Body of pancreas (tissue), 4 donors: ENCODE results near the gene RASIP1.
"Not testable (repeated sequence)": the region's sequence is repeated elsewhere in the genome, so short reads cannot be mapped to it uniquely, and the experiment has no call there.

Experiments used
- CTCF ChIP-seq, 7 experiments: fragments of 450-650 bp in 4 of 7; fragments of 200-600 bp in 3 of 7; sonication (generic) in 3 of 7; IDR thresholded peaks; one replicate each; pipeline ENCODE4 v1.5.1; 2016 to 2019; ENCODE audit warnings: antibody characterized with exemption in 7 of 7
- POLR2A ChIP-seq, 3 donors: fragments of 450-650 bp; IDR thresholded peaks; one replicate each; pipeline ENCODE4 v1.6.1; 2016; ENCODE audit warnings: antibody characterized with exemption in 3 of 3, mild to moderate bottlenecking in 2 of 3

- not testable (repeated sequence) for TF ChIP-seq CTCF, POLR2A (IDR thresholded peaks at IDR 0.05)
Observed at GRCh38 chr19:48786422-48786821, 46.0 kb upstream of the RASIP1 start.
